HG02852 (cell line): ENCODE results near the gene SPRYD7.
"Not testable (repeated sequence)": the region's sequence is repeated elsewhere in the genome, so short reads cannot be mapped to it uniquely, and the experiment has no call there.

ENCODE experiments used
- ATAC-seq: cut with Tn5 transposase; IDR thresholded peaks from one replicate; pipeline ENCODE4 v1.9.1; 2021; ENCODE audit warnings: mild to moderate bottlenecking, moderate library complexity; ENCODE audit not compliant: unreplicated experiment

The SPRYD7 gene, protein sequence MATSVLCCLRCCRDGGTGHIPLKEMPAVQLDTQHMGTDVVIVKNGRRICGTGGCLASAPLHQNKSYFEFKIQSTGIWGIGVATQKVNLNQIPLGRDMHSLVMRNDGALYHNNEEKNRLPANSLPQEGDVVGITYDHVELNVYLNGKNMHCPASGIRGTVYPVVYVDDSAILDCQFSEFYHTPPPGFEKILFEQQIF

DNA sequence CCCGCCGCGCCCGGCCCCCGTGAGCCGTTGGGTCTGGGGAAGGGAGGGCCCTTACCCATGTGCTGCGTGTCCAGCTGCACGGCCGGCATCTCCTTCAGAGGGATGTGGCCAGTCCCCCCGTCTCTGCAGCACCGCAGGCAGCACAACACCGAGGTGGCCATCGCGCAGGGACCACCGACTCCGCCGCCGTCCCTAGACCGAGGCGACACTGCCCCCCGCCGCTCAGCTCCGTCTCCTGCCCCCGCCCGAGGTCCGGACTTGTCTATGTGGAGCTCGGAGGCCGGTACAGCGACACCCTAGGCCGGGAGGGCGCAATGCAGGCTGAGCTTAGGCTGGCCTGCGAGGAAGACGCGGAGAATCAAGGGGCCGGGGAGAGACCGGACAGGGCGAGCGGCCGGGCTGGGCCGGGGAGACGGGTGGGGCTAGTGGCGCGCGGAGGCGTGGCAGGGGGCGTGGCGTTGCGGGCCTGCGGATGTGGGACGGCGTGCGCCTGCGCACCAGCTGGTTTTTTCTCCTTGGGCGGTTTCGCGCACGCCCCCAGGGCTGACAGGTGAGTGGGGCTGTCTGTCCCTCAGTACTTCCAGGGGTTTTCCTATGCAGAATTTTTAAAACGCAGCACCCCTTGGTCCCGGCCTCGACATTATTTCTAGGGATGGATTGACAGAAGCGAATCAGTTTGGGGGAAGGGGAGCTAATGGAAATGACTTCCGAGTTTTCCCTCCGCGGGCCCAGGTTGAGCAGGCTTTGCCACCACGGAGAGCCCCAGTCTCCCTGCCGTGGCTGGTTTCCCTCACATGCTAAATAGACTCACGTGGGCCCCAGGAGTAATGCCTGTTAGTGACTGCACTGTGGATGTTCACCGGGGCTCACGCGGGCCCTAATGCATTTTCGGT is at the start of gene SPRYD7:
Gene SPRYD7, minus strand, starts transcription at position 266 of the 893 bp plus-strand sequence. Its CDS starts 105 bp downstream, at position 161.
- ATAC-seq = peak; percentile 98

DNA sequence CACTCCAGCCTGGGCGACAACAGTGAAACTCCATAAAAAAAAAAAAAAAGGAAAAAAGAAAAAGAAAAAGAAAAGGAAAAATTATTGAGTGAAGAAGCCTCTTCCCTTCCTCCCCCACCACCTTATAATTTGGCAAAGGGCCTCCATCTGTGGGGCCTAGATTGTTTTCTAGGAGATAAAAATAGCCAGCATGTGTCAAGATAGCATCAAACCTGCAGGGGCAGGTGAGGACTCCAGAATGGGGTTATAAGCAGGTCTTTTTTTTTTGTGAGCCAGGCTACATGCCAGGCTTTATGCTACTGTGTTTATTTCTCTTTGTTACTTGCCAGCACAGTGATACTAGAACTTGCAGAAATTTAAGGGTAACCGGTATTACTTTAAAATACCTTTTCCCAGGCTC is 49.0 kb upstream of the SPRYD7 start:
- no peak for ATAC-seq

DNA sequence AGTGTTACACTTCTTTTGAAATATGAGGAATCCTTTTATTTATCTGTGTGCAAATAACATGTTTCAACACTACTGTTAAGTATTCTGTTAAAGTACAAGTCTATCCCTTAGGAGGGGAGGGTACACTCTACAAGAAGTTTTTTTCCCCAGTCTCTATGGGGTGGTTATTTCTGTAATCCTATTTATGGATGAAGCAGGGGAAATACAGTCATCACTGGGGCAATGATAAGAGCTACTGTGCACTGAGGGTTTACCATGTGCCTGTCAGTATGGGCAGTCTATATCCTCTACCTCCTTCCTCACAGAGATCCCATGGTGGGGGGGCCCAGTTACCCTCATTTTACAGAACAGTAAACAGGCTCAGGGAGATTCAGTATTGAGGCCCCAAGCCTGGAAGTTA is 44.1 kb upstream of the SPRYD7 start:
- no peak for ATAC-seq

DNA sequence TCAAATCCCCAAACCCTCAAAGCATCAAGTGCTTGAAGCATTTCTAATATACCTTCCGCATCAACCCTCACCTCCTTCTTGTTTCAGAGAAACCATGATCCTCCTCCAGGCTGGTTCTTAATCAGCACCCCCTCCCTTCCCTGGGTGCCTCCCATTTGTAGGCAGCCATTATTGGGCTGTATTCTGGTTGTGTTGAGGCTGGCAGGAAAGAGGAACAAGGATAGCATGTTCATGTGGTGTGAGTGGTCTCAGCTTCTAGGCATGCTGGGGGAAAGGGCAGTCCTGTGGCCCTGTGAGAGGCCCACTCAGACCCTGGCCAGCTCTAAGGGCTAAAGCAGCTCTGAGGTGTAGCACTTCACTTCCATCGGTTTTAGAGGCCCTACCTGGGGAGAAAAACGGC is 41.9 kb upstream of the SPRYD7 start:
- no peak for ATAC-seq

DNA sequence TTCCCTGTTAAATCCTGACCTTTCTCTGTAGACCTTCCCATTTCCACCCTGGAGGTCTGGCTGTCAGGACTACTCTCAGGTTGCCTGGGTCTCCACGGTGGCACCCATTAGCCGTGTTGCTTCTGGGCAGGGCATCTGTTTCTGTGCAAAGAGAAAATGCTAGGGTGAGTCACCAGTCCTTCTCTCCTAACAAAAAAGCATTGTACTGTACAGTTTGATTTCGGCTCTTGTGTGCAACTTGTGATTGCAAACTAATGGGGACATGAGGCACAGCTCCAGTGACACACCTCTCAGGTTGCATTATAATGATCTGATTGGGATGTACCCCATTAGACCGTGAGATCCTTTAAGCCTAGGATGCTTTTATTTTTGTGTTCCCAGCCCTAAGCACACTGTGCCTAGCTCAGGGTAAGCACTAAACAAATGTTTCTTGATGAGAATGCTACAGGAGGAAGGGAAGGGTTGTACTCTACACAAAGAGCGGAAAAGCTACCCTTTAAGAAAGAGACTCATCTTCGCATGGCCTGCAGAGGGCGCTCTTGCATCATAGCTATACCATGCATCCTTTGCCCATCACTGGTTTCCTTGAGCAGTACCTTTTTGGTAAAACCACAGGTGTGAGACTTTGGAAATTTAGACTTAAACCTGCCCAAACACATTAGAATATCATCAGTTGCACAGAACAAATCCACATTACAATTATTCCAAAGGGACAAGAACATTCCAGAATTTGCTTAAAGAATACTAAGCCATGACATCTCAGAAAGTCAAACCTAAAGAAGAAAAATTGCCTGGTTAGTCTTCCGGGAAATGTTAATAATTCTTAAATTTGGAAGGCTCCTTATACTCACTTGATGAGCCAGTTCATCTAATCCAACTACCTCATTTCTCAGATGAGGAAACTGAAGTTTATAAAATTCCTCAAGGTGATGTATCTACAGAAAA is 40.4 kb upstream of the SPRYD7 start:
- ATAC-seq = no peak

DNA sequence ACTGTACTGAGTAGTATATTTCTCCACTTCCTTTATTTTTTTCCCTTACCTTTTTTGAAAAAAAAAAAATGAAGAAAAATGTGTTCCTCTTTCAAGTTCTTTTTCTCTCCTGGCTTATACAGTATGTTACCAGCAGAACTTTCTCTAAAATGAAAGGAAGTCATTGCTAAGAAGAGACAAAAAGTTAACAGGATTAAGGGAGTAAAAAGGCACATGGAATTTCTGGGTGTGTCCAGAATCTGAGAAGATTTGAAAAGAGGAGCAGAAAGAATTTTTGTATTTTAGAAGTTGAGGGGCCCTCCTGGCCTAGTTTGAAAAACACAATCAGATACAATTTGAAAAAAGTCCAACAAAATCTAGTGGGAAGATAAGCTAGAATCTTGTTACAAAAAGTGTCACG is 39.7 kb upstream of the SPRYD7 start:
- no peak for ATAC-seq

DNA sequence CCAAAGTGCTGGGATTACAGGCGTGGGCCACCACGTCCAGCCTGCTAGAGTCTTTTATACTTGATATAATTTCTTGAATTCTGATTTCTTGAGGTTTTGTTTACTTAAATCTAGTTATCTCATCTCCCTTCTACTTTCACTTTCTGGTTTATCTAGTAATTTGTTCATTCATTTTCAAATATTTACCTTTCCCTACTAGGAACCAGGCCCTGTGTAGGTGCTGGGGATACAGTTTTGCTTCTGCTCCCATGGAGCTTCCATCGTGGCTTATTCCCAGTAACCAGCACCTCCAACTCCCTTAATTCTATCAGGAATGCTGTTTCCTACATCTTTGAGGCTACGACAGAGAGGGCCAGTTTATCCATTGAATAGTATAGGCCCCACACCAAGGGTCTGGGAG is 36.6 kb upstream of the SPRYD7 start:
- no peak for ATAC-seq

DNA sequence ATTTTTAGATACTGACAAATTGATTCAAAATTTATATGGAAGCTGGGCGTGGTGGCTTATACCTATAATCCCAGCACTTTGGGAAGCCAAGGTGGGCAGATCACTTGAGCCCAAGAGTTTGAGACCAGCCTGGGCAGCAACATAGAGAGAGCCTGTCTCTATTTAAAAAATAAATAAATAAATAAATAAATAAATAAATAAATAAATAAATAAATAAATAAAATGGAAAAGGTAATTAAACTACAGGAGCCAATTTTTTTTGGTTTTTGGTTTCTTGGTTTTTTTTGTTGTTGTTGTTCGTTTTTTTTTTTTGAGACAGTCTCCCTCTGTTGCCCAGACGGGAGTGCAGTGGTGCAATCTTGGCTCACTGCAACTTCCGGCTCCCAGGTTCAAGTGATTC is 31.3 kb upstream of the SPRYD7 start:
- ATAC-seq = no peak

DNA sequence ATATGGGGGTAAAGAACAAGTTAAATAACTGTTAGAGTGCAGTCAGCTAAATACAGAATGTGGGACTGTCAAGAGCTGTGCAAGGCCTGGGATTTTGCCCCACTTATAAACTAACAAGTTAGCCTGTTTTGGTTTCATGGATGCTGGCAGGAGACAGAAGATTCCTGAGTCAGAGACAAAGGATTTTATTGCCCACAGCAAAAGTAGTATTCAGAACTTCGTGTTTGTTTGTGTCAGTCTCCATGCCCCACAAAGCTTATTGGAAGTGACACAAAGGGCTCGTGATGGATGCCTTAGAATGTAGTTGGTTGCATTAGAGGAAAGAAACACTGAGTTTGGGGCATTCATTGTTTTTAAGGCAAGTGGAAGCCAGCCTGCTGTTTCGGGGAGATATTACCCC is 22.2 kb upstream of the SPRYD7 start:
- ATAC-seq = no peak

DNA sequence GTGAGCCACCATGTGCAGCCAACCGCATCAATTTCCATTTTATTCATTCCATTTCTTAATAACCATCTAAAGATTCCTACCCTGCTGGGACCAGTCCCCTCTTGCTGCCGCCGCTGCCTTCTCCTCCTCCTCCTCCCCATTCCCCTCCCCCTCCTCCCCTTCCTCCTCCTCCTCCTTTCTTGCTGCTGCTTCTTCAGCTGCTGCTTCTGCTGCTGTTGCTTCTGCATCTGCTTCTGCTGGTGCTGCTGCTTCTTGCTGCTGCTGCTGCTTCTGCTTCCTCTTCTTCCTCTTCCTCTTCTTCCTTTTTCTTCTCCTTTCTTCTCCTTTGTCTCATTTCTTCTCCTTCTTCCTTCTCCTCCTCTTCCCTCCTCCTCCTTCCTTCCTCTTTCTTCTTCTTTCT is 20.0 kb upstream of the SPRYD7 start:
- no peak for ATAC-seq

DNA sequence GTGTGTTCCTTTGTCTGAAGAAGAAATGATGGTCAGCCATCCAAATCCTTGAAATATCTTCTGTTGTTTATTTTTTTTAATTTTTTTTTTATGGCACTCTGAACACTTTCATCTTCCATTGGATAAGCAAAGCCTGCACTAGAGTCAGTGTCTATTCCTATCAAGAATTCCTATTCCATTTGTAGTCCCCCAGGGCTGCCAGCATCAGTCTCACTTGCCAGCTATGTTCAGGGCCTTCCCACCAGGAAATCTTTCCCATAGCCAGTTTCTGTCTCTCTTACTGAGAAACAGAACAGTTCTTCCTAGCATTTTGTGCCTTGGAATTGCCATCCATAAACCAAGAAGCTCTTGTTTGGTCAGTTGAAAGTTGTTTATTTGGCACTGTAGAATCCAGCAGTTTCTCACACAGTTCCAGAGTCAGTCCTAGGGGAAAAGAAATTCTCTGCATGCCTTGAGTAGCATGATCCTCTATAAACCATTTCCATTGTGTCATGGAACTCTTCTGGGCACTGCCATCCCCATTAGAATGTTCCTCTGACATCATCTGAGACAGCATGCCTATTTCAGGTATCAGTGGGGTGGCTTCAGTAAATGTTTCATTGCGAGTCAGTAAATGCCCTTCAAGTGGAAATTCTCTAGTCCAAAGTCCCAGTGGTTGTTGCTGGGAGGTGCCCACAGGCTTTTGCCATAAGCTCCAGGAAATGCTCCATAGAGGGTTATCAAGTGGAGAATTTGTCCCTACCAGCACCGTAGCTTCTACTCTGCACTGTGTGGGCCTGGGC is 18.7 kb upstream of the SPRYD7 start:
- no peak for ATAC-seq

DNA sequence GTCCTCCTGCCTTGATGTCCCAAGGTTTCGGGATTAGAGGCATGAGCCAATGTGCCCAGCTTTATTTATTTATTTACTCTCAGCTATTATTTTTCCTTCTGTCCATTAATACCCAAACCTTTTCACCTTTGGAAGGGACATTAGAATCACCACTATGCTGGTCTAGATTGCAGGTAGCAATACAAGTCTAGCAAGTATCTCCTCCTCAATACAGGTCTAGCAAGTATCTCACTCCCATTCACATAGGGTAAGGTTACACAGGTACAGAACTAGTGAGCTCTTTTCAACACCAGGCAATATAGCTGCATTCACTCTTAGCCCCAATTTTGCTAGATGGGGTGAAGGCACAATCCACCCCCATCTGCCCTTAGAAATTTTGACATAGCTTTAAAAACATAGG is 17.4 kb upstream of the SPRYD7 start:
- no peak for ATAC-seq

DNA sequence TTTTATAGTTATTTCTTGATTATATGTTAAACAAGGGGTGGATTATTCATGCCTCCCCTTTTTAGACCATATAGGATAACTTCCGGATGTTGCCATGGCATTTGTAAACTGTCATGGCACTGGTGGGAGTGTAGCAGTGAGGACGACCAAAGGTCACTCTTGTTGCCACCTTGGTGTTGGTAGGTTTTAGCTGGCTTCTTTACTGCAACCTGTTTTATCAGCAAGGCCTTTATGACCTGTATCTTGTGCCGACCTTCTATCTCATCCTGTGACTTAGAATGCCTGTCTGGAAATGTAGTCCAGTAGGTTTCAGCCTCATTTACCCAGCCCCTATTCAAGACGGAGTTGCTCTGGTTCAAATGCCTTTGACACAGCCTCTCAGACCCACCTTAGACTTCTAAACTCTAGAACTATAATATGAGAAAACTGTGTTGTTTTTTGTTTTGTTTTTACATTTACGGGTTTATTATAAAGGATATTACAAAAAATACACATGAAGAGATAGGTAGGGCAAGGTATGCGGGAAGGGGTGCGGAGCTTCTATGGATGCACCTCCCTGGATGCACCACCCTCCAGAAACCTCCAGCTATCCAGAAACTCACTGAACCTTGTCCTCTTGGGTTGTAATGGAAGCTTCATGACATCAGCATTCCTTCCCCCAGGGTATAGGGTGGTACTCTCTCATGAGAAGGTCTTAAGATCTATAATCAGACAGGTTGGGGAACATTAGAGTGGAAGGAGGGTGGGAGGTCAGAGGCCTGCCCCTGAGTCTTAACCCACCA is 15.8 kb upstream of the SPRYD7 start:
- ATAC-seq = no peak

DNA sequence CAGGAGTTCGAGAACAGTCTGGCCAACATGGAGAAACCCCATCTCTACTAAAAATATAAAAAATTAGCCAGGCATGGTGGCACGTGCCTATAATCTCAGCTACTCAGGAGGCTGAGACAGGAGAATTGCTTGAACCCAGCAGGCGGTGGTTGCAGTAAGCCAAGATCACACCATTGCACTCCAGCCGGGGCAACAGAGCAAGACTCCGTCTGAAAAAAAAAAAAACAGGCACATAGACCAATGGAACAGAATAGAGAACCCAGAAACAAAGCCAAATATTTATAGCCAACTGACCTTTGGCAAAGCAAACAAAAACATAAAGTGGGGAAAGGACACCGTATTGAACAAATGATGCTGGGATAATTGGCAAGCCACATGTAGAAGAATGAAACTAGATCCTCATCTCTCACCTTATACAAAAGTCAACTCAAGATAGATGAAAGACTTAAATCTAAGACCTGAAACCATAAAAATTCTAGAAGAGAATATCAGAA is 12.7 kb upstream of the SPRYD7 start:
- ATAC-seq = not testable (repeated sequence)

DNA sequence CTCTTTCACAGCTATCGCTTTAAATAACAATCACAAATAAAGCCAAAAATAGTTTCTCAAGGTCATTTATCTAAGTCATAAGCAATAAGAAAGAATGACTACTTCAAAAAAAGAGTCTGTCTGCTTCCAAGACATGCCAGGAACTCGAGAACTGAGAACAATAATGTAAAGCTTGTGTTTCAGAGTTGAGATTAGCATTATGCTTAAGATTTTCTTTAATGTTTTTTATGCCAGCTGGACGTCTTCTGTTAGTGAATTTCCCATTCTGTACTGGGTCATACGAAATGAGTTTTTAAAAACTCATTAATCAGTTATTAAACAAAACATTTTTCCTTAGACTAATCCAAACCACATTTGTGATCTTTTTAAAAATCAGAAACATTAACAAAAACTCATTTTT is 3.2 kb upstream of the SPRYD7 start:
- no peak for ATAC-seq

DNA sequence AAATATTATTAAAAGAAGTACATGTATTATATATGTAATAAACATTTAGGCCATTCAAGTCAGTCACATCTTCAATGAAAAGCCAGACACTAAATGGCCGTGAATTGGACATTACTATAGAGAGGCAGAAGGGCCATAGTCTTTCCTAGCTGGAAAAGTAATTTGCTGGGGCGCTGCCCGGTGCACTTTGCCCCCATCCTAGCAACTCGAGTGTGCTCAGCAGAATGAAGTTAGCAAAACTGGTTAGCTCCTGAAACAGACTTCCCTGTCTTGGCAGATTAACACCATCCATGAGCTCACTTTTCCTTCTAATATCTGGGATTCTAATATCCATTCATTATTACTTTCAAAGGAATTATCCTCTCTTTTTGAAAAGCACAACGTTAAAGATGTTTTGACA is 2.8 kb upstream of the SPRYD7 start:
- ATAC-seq = no peak

DNA sequence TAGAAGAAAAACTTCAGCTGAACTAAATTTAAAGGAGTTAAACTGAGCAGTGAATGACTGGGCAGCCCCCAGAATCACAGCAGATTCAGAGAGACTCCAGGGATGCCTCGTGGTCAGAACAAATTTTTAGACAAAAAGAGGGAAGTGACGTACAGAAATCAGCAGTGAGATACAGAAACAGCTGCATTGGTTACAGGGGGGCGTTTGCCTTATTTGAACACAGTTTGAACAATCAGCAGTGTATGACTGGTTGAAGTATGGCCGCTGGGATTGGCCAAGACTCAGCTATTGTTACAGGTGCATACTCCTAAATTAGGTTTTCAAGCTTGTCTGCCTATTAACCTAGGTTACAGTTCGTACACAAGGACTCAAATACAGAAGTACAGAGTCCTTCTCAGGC is 2.2 kb upstream of the SPRYD7 start:
- ATAC-seq = no peak

DNA sequence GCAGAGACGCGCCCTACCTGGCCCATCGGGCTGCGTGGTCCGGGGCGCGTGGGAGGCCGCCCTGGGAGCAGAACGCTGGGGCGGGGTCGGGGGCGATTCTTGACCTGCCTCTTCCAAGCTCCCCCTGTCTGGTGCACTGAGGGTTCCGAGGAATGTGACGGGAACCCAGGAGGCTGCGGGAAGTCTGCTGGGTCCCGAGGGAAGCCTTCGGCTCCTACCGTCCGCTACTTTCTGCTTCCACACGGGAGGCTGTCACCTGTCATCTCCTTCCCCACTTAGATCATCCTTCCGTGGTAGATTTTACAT is 781 bp upstream of the SPRYD7 start:
- ATAC-seq = no peak

DNA sequence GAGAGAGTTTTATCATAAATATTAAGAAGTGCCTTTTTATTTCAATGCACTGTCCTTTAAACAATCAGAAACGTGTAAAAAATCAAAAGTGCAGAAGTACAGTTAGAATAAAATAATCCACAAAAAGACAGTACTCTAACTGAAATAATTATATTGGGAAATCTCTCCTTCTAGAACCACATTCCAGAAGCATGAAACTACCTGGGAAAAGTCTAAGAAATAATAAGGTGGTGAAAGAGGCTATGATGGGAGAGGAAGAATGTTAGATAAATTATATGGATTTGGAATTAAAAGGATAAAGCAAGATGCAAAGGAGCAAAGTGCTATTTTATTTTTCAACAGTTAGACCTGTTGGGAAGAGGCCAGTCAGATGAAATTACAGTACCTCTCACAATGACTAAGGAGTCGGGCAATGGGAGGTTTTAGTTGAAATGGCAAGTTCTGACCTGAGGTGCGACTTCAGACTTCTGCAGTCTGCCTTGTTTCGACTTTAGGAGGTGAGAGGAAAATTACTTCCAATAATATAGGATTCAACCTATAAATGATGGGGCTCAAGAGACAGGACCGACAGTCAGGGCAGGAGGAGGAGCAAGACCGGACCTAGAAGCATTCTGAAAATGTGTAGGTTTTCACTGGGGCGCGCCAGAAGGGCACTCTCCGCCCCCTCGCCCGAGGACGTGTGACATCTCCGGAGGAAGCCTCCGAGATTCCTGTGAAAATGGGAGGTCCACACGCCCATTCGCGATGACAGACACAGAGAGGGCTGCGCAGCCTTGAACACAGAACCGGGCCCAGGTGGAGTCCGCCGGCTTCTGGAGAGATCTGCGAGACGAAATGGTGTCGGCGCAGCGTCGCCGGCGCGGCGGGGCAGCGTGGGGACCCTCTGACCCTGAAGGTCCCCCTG is 717 bp downstream of the SPRYD7 start:
- peak; percentile 37 for ATAC-seq
